ENCODE data around the gene MMP28. TPM values are rescaled to one million over a fixed set of nuclear protein-coding genes. Genes with fewer than 3 reads are reported as not detected.
A peak's percentile ranks its signal among the peaks of the same experiment; 100 is the strongest.

MMP28 gene
- total and polyA plus RNA-seq, 8 donors, result 0.20 to 3.8 (median 0.99) TPM

DNA sequence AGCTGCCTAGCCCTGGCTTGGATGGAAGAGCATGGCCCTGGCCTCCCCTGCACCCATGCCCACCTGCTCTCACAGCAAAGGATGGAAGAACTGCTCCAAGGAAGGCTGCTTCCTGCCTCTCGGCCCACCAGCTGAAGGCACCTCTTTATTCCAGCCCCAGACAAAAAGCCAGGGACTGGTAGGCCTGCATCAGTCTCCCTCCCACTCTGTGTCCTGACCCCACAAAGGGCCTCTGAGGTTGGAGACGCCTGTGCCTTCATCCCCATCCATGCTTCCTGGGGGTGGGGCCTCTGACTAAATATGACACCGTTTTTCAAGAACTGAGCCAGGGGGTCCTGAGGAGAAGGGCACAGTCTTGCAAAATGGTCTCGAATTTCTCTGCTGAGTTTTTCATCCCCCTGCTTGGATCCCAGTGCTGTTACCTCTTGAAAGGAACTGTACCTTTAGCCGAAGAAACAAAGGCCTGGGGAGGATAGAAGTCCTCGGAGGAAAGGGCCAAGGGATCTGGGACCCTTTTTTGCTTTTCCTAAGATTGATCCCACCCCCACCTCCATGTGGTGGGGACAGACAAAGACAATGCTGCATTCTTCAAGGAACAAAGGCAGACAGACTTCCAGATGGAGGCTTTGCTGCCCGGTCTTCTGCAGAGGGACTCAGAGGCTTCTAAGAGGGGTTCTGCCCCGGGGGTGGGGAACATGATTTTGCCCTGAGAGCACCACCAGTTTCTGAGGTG lies 29.5 kb downstream of the MMP28 start:
- Histone ChIP-seq H3K9me3 (no peaks in the 10 kb centered on the region), H3K27ac (no peak overlapping the region), H3K36me3 (no peaks in the 10 kb centered on the region), H3K4me1 (no peaks in the 10 kb centered on the region), H3K27me3 (no peaks in the 10 kb centered on the region), H3K4me3 (no peak overlapping the region)
- FAIRE-seq, result no peak
- no peak for ATAC-seq
- DNase-seq, result no peak
- 70 to 78% methylated on average over 7 to 8 of the region's 8 CpGs for WGBS, 2 donors
- intact Hi-C loops (cut with DNase I), result loop anchor here (2.0 to 5.0 kb wide), 2 partner anchors 36 to 39 kb away; no protein-coding TSS in a partner anchor
- TF ChIP-seq, protein P1, sequence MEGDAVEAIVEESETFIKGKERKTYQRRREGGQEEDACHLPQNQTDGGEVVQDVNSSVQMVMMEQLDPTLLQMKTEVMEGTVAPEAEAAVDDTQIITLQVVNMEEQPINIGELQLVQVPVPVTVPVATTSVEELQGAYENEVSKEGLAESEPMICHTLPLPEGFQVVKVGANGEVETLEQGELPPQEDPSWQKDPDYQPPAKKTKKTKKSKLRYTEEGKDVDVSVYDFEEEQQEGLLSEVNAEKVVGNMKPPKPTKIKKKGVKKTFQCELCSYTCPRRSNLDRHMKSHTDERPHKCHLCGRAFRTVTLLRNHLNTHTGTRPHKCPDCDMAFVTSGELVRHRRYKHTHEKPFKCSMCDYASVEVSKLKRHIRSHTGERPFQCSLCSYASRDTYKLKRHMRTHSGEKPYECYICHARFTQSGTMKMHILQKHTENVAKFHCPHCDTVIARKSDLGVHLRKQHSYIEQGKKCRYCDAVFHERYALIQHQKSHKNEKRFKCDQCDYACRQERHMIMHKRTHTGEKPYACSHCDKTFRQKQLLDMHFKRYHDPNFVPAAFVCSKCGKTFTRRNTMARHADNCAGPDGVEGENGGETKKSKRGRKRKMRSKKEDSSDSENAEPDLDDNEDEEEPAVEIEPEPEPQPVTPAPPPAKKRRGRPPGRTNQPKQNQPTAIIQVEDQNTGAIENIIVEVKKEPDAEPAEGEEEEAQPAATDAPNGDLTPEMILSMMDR (IDR thresholded peaks at IDR 0.05), result no peak

DNA sequence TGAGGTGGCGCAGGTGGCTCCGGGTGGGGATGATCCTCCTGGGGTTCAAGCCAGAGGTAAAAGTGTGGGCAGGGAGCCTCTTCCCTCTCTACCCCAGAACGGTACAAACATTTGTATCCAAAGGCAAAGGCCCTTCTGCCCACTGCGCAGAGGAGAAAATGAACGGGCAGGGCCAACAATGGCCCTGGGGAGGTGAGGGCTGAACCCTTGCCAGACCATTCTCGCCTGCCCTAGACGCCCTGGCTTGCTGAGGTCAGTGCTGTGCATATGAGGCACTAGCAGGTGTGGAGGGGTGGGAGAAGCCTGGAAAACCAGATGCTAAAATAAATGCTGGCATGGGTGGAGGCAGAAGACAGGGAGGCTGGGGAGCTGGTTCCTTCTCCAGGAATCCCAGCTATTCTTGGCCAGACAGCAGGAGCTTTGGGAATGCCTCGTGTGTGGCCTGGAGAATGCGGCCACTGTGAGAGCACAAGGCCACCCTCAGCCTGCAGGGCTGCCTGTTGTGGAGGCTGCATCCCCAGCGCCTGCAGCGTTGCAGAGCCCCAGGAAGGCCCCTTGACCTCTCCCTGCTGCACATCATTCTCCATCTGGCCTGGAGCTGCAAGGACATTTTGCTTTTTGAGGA lies 30.2 kb downstream of the MMP28 start:
- H3K27ac ChIP-seq, result no peak overlapping the region
- H3K4me3 ChIP-seq, result peak overlapping the region in 1 of 4 donors; percentile 57
- ATAC-seq, result no peak
- no peaks in the 10 kb centered on the region for H3K4me1 ChIP-seq
- intact Hi-C loops (cut with DNase I), result loop anchor here (2.0 to 5.0 kb wide), 2 partner anchors 37 to 40 kb away; no protein-coding TSS in a partner anchor
- H3K27me3 ChIP-seq, result no peaks in the 10 kb centered on the region
- no peaks in the 10 kb centered on the region for H3K36me3 ChIP-seq
- no peak for FAIRE-seq
- TF ChIP-seq, protein P1 (IDR thresholded peaks at IDR 0.05), result no peak
- H3K9me3 ChIP-seq, result no peaks in the 10 kb centered on the region
- DNase-seq, result no peak
- 69 to 71% methylated on average over 11 of the region's 11 CpGs for WGBS, 2 donors

DNA sequence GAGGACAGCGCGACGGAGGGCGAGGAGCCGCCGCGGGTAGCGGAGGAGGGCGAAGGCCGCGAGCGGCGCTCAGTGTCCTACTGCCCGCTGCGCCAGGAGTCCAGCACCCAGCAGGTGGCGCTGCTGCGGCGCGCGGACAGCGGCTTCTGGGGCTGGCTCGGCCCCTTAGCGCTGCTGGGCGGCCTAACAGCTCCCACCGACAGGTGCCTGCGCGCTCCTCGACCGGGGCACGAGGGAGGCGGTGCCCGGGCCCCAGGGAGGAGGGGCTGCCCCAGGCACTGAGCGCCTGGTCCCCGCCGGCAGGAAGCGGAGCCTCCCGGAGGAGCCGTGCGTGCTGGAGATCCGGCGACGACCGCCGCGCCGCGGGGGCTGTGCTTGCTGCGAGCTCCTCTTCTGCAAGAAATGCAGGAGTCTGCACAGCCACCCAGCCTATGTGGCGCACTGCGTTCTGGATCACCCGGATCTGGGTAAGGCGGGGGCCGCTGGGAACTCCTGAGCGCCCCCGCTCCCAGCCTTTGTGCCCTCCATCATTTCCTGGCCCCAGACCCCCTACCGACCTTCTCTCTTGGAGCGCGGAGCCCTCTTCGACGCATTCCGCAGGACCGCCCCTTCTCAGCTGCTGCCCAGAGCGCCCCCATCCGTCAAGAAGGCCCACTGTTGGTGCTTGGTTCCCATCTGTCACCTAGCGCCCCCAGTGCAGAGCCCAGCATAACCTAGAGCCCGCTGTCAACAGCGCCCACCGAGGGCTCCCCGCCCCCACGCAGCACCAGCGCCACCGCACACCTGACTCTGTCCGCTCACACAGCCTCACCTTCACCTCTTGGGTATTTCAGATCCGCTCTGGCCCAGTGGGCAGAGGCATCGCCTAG lies 31.1 kb downstream of the MMP28 start:
- no peak for FAIRE-seq
- no peaks in the 10 kb centered on the region for H3K9me3 ChIP-seq
- TF ChIP-seq, protein P1 (IDR thresholded peaks at IDR 0.05), result peak; percentile 93 to 97 (median 96)
- no peaks in the 10 kb centered on the region for H3K36me3 ChIP-seq
- DNase-seq, result peak; percentile 85 to 99 (median 93)
- intact Hi-C loops (cut with DNase I), result loop anchor here in 1 of 3 donors (2.0 kb wide), 1 partner anchor 40 kb away; no protein-coding TSS in a partner anchor
- H3K27me3 ChIP-seq, result no peaks in the 10 kb centered on the region
- no peaks in the 10 kb centered on the region for H3K4me1 ChIP-seq
- ATAC-seq, result peak; percentile 94 to 97 (median 96)
- WGBS, 2 donors, result 3 to 4% methylated on average over 66 to 75 of the region's 75 CpGs
- H3K27ac ChIP-seq, result peak overlapping the region in 3 of 4 donors; percentile 17 to 39 (median 31)
- H3K4me3 ChIP-seq, result peak overlapping the region; percentile 12 to 57 (median 42)

DNA sequence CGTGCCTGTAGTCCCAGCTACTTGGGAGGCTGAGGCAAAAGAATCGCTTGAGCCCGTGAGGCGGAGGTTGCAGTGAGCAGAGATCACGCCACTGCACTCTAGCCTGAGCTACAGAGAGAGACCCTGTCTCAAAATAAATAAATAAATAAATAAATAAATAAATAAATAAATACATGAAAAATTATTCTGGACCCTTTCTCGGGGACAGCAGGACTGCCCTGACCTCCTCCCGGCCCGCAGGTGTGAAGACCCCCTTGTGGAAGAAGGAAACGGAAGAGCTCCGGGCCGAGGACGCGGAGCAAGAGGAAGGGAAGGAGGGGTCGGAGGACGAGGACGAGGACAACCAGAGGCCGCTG lies 31.7 kb downstream of the MMP28 start:
- intact Hi-C loops (cut with DNase I), result loop anchor here in 1 of 3 donors (2.0 kb wide), 1 partner anchor 41 kb away; no protein-coding TSS in a partner anchor
- FAIRE-seq (no peak), ATAC-seq (no peak), DNase-seq (no peak)
- Histone ChIP-seq H3K4me3 (peak overlapping the region in 3 of 4 donors; percentile 12 to 57 (median 52)), H3K27me3 (no peaks in the 10 kb centered on the region), H3K9me3 (no peaks in the 10 kb centered on the region), H3K36me3 (no peaks in the 10 kb centered on the region), H3K4me1 (no peaks in the 10 kb centered on the region), H3K27ac (no peak overlapping the region)
- 34 to 37% methylated on average over 16 to 17 of the region's 17 CpGs for WGBS, 2 donors
- TF ChIP-seq, protein P1 (IDR thresholded peaks at IDR 0.05), result no peak
